Measurements from ENCODE around the gene SAMD11.

DNA sequence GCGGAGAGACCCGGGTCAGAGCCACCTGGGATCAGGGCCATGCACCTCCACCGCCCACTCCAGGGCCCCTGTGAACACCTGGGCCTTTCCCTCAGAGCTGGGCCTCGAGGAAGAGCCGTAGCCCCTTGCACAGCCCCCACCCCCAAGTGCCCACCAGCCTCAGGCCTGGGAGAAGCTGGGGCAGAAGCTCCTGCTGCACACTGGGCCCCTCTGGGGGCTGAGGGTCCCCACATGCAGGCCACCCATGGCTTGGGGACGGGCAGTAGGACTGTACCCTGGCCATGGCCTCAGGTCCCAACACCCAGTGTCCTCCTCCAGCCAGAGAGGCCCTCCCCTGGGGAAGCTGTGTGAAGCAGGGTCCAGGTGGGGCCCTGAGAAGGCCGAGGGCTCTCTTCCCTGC, 28.9 kb downstream of the SAMD11 start:
- no peak for TF ChIP-seq POLR2AphosphoS5 (IDR thresholded peaks at IDR 0.05)
- TF ChIP-seq, protein P1, sequence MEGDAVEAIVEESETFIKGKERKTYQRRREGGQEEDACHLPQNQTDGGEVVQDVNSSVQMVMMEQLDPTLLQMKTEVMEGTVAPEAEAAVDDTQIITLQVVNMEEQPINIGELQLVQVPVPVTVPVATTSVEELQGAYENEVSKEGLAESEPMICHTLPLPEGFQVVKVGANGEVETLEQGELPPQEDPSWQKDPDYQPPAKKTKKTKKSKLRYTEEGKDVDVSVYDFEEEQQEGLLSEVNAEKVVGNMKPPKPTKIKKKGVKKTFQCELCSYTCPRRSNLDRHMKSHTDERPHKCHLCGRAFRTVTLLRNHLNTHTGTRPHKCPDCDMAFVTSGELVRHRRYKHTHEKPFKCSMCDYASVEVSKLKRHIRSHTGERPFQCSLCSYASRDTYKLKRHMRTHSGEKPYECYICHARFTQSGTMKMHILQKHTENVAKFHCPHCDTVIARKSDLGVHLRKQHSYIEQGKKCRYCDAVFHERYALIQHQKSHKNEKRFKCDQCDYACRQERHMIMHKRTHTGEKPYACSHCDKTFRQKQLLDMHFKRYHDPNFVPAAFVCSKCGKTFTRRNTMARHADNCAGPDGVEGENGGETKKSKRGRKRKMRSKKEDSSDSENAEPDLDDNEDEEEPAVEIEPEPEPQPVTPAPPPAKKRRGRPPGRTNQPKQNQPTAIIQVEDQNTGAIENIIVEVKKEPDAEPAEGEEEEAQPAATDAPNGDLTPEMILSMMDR (IDR thresholded peaks at IDR 0.05), result no peak

All from prostate gland (tissue), 2 donors.